ENCODE results near the gene CHRND. TPM values are rescaled to one million over a fixed set of nuclear protein-coding genes. Genes with fewer than 3 reads are reported as not detected.

CHRND gene
- not detected in 2 replicates for total RNA-seq

DNA sequence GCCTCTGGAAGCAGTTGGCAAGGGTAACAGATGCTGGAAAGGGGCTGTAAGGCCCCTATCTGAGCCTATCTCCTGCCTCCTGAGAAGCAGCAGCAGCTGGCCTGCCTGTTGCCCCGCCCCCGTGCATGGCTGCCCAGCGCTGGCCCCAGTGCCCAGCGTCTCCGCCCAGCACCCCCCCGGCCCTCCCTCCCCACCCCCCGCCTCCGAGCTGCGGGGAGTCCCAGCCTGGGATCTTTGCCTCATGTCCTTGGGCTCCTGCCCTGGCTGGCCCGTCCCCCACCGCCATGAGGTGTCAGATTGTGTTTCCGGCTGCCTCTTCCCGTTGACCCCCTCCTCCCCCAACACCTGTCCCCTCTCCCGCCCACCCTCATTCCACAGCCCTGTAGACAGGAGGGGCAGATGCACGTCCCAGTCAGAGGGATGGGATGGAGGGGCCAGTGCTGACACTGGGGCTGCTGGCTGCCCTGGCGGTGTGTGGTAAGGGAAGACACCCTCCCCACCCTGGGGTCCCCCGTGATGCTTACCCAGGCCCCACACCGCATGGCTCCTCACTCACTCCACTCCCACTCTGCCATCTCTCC, at the start of gene CHRND:
Gene CHRND (plus strand): TSS at position 370 of the 581 bp plus-strand sequence. CDS start 56 bp downstream, at position 426.

DNA sequence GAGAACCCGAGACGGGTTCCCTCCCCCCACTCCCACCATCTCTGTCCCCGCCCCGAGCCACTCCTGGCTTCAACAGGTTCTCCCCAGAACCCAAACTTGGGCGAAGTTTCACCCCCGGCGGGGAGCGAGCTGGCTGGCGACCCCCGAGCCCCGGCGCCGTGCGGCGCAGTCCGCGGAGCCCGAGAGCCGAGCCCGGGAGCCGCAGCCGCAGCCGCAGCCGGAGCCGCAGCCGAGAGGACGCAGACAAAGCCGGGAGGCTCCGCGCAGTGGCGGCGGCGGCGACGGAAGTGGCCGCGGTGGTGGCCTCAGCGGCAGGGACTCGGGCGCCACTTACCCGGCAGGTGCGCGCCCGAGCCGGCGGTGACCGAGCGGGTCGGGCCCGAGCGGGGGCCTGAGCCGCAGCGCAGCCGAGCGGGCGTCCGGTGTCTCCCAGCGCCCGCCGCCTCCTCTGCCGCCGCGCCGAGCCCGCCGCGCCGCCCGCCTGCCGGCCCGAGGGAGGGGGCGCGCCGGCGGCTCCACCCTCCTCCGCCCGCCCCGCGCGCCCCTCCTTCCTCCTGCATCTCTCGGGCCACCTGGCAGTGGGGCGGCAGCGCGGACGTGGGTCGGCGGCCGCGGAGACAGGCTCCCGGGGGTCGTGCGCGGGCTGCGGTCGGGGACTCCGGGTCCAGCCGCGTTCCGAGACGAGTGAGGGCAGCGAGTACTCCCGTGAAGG, 38.4 kb upstream of the CHRND start, which contains the start of gene ECEL1:
Gene ECEL1 (minus strand): TSS at position 450 of the 712 bp plus-strand sequence. CDS start 1,181 bp downstream, outside the sequence.

DNA sequence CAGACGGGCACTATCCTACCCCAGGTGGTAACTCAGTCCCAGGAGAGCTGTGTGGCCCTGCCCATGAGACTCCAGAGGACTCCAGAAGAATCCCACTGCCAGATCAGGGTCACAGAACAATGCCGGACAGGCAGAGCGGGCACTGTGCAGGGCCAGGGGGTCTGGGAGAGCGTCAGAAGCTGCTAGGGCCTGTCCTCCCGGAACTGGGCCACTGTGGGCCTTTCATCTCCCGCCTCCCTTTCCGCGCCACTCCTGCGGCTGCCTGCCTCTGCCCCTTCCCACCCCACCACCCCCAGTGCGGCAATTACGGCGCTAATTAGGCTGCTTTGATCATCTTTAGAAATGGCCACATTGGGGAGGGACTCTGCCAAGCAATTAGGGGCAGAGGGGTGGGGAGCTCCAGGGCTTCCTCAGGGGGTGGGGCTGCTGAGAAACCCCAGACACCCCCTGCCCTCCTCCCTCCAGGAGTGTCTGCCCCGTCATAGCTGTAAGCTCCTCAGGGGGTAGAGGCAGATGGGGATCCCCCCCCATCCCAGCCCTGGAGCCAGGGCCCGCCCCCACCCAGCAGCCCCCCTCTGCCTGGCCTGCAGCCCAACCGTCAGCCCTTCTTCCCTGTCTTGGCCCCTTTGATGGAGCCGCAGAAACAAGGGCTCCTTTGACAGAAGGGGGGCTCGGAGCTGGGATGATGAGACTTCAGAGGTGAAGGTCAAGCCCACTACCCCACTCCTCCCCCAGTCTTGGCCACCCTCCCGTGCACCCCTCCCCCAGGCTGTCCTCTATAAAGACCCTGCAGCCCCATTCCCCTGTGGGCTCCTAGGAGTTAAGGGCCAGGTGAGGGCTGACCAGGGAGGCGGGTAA, 6.2 kb upstream of the CHRND start, which contains the start of gene PRSS56:
Gene PRSS56 (plus strand): TSS at position 808 of the 858 bp plus-strand sequence. CDS start 211 bp downstream, outside the sequence.

DNA sequence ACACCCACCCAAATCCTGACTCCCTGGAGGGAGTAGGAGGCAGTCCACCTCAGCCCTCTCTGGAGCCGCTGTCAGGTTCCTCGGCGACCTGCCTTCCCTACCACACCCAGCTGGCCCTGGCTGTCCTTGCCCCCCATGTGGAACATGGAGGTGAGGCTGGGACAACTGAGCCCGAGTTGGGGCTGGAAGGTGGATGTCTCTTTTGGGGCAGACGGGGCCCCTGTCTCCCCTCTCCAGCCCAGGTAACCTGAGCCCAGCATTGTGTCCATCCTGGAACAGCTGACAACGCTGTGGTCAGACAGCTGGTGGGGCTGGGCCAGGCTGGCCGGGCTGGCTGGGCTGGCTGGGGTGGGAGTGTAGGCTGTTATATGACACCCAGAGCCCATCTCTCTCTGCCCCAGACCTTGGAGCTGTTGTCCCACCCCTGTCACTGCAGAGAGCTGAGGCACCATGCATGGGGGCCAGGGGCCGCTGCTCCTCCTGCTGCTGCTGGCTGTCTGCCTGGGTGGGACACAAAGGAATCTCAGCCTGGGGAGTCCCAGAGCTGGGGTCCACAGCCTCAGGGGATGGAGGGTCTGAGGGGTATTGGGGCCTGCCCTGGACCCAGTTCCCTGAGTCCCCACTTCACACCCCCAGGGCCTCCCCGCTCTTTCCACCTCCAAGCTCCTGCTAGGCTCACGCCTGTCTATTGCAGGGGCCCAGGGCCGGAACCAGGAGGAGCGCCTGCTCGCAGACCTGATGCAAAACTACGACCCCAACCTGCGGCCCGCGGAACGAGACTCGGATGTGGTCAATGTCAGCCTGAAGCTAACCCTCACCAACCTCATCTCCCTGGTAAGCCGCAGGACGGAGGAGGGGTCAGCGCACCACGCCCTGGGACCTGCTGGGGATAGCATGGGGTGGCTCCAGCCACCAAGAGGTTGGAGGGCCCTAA, 13.6 kb downstream of the CHRND start, which contains the start of gene CHRNG:
Gene CHRNG (plus strand): TSS at position 395 of the 934 bp plus-strand sequence. CDS start 56 bp downstream, at position 451.

DNA sequence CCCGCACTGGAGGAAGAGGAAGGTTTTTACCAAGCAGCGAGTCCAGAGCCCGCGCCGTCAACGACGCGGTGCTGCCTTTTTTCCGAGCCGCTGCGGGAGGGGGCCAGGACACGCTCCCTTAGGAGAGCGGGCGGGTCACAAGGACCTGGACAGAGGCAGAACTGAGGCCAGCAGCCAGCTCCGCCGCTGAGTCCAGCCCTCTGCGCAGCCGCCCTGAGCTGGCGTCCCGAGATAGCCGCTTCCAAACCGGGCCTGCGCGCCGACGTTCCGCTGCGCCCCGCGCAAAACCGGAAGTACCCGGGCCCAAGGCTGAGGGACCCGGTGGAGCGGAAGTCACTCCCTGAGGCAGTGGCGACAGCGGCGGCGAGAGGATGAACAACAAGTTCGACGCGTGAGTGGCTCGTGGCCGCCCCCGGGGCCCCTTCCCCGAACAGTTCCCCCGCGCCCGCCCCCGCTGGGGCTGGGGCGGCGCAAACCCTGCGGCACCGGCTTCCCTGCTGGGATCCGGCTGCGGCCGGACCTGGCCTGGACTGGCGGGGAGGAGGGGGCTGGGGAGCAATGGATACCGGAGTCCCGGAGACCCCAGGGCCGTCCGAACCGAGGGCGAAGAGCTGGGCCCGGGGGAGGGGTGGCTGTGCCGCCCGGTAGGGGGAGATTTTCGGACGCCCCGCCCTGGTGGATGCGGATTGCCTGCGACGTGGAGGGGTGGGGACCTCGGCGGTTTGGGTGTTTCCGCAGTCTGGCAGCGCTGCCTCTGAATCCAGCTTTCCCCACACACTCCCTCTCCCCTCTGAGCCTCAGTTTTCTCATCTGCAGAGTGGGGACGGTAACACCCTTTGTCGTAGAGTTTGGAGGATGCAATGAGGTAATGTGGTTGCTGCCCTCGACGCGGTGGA, 24.6 kb downstream of the CHRND start, which contains the start of the genes EIF4E2 and TIGD1:
Gene EIF4E2 (plus strand): TSS at position 336 of the 896 bp plus-strand sequence. CDS start 36 bp downstream, at position 372.
Gene TIGD1 (minus strand): TSS at position 204 of the 896 bp plus-strand sequence. CDS start 675 bp downstream, outside the sequence.

Other genes starting within 250 kb of the CHRND start
- not detected in 2 replicates for gene ALPP, start 147.4 kb upstream of the CHRND start, total RNA-seq
- gene ALPG, start 119.3 kb upstream of the CHRND start, total RNA-seq = not detected in 2 replicates
- not detected in 2 replicates for gene ALPI, start 70.0 kb upstream of the CHRND start, total RNA-seq
- gene ECEL1, start 38.3 kb upstream of the CHRND start, total RNA-seq = not detected in 2 replicates
- not detected in 2 replicates for gene PRSS56, start 5.8 kb upstream of the CHRND start, total RNA-seq
- gene CHRNG, start 13.5 kb downstream of the CHRND start, total RNA-seq = not detected in 2 replicates
- gene TIGD1, start 24.4 kb downstream of the CHRND start, total RNA-seq = 4.6 and 6.0 TPM in 2 replicates
- gene EIF4E2, start 24.5 kb downstream of the CHRND start, total RNA-seq = 97.3 and 100 TPM in 2 replicates
- under 0.01 and 0.19 TPM in 2 replicates for gene EFHD1, start 107.4 kb downstream of the CHRND start, total RNA-seq
- gene GIGYF2, start 171.2 kb downstream of the CHRND start, total RNA-seq = 43.4 and 53.1 TPM in 2 replicates